Right ventricle myocardium superior (tissue), 1 donor: ENCODE measurements around the gene INPP5E. TPM values are rescaled to one million over a fixed set of nuclear protein-coding genes. Genes with fewer than 3 reads are reported as not detected.

ENCODE experiments used
- ATAC-seq: fragments of 200-7000 bp; cut with Tn5 transposase; one replicate; pipeline ENCODE4 v1.9.1; 2020; ENCODE audit warnings: mild to moderate bottlenecking; ENCODE audit not compliant: poor library complexity
- DNase-seq: peaks from one replicate; pipeline ENCODE4 v3.0.0-alpha.2; 2020
- intact Hi-C: fragments of 100-400 bp; cut with DNase I; formaldehyde crosslinking; loops from one replicate; pipeline ENCODE4 v1.11.2; 2022
- total RNA-seq: library from RNA; stranded (reverse); fragmentation: NEBNext Ultra II Directional; extraction: Animal tissue kit (Norgen Biotek cat#: 25700); gene quantifications from one replicate; pipeline ENCODE4 v1.2.1, GENCODE V29; 2021
- donor health status: DM: no; HTN: yes; CAD: no; lungs with severe emphysema.

The INPP5E gene
- total RNA-seq, 1 donor from 2014 or later: 10.5 TPM

- intact Hi-C loops: no loop called here
- DNase-seq: peak; percentile 73
- ATAC-seq: peak; percentile 60
Observed at GRCh38 chr9:136381311-136381710, 58.3 kb downstream of the INPP5E start.

GRCh38 chr9:136380381-136380780 lies 59.3 kb downstream of the INPP5E start:
- ATAC-seq (no peak), DNase-seq (no peak)
- intact Hi-C loops: no loop called here

DNA sequence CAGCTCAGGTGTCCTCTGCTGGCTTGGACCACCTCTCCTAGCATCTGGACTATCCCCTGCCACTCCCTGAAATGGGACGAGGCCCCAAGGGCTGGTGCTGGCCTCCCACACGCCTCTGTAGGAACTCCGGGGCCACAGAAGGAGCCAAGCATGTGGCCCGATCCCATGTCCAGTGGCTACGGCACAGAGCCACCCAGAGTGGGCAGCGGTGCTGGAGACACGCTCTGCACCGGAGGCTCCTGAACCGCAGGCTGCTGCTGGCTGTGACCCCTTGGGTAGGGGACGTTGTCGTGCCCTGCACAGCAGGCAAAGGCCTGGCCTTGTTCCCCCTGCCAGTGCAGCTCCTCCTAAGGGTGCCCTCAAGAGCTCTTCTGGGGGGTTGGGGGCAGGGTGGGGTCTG lies 59.8 kb downstream of the INPP5E start:
- DNase-seq (no peak), ATAC-seq (no peak)
- intact Hi-C loops: no loop called here

DNA sequence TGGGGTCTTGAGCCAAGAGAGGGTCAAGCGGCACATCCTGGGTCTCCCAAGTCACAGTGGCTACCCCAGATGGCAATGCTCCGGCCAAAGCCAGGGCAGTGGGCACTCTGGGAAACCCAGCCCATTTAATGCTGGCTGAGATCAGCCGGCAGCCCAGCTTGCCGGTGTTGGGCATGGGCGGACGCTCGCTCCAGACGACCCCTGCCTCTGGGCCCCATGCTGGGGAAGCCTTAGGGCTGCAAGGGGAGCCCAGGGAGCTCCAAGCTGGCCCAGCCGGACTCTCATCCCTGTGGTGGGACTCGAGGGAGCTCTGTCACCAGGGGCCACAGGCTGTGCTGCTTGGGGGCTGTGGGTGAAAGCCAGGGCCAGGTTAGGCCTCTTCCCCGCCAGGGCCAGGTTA lies 60.2 kb downstream of the INPP5E start:
- ATAC-seq (no peak), DNase-seq (no peak)
- intact Hi-C loops: no loop called here

DNA sequence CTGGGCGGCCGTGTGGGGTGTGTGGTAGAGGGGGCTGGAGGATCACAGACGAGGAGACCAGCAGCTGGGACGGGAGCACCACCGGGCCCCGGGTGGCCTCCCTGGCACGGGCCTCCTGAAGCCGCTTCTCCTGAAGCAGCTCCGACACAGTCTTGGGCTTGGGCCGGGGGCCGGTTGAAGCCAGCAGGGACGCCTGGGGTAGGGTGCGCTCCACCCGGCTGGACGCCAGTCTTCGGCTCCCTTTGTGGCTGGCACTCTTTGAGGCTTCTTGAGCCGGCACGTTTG lies 60.7 kb downstream of the INPP5E start:
- DNase-seq (no peak), ATAC-seq (no peak)
- intact Hi-C loops: no loop called here

Other genes with a start within 250 kb of the INPP5E start
- not detected for gene LHX3, start 234.7 kb downstream of the INPP5E start, total RNA-seq
- 7.7 TPM for gene QSOX2, start 194.0 kb downstream of the INPP5E start, total RNA-seq
- gene CCDC187, start 135.8 kb downstream of the INPP5E start, total RNA-seq: not detected
- gene GPSM1, start 112.3 kb downstream of the INPP5E start, total RNA-seq: 50.3 TPM
- 39.9 TPM for gene DNLZ, start 76.1 kb downstream of the INPP5E start, total RNA-seq
- 0.78 TPM for gene CARD9, start 66.2 kb downstream of the INPP5E start, total RNA-seq
- gene SNAPC4, start 39.7 kb downstream of the INPP5E start, total RNA-seq: 3.3 TPM
- 23.3 TPM for gene ENTR1, start 29.2 kb downstream of the INPP5E start, total RNA-seq
- gene PMPCA, start 29.2 kb downstream of the INPP5E start, total RNA-seq: 80.2 TPM
- gene SEC16A, start 43.2 kb upstream of the INPP5E start, total RNA-seq: 21.4 TPM
- gene NOTCH1, start 106.2 kb upstream of the INPP5E start, total RNA-seq: 16.8 TPM
- gene EGFL7, start 223.1 kb upstream of the INPP5E start, total RNA-seq: 61.5 TPM
- gene AGPAT2, start 247.6 kb upstream of the INPP5E start, total RNA-seq: 48.6 TPM